NCI-H128 (cell line): ENCODE results near the gene PRODH2.

Source experiments
- DNase-seq: peaks from one replicate; lab custom pipeline; 2025; ENCODE audit not compliant: unreplicated experiment; lab: John Stamatoyannopoulos, UW

Gene PRODH2, protein sequence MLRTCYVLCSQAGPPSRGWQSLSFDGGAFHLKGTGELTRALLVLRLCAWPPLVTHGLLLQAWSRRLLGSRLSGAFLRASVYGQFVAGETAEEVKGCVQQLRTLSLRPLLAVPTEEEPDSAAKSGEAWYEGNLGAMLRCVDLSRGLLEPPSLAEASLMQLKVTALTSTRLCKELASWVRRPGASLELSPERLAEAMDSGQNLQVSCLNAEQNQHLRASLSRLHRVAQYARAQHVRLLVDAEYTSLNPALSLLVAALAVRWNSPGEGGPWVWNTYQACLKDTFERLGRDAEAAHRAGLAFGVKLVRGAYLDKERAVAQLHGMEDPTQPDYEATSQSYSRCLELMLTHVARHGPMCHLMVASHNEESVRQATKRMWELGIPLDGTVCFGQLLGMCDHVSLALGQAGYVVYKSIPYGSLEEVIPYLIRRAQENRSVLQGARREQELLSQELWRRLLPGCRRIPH

GRCh38 chr19:35812220-35813042, at the start of gene PRODH2:
PRODH2 (minus strand) TSS chr19:35812845; CDS start chr19:35812805, 40 bp downstream.
- no peak for DNase-seq

DNA sequence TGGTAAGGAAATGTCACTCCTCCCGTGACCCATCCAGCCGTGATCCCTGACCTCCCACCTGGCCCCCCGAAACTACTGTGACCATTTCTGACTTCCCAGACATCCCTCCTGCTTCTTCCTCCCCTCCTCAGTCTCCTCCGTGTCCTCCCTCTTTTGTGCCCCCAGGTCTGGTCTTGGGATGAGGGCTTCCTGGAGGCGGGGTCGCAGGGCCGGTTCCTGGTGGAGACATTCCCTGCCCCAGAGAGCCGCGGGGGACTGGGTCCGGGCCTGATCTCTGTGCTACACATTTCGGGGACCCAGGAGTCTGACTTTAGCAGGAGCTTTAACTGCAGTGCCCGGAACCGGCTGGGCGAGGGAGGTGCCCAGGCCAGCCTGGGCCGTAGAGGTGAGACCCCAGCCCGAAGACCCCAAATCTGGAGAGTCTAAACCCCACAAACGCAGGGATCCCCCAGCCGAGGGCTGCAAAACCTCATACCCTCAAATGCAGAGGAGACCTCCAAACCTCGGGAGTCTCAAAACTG, 49.1 kb upstream of the PRODH2 start:
- no peak for DNase-seq

DNA sequence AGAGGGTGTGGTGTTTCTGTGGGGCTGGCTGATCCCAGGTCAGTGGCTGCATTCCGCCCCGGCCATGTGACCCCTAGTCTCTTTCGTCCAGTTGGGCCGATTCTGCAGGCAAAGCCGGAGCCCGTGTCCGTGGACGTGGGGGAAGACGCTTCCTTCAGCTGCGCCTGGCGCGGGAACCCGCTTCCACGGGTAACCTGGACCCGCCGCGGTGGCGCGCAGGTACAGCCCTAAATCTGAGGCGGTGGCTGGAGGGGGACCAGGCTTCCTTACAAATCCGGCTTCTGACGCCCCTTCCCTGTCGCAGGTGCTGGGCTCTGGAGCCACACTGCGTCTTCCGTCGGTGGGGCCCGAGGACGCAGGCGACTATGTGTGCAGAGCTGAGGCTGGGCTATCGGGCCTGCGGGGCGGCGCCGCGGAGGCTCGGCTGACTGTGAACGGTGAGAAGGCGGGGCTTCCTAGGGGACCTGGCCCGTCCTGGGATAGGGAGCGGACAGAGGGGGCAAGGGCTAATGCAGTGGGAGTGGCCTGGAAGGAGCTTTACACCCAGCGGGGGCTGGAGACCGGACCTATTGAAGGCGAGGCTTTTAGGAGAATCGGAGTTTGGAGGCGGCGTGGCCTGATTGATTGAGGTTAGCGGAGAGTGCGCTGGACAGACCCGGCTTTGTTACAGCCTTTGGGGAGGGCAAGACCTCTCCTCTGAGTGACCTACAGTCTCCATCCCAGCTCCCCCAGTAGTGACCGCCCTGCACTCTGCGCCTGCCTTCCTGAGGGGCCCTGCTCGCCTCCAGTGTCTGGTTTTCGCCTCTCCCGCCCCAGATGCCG, 48.4 kb upstream of the PRODH2 start:
- no peak for DNase-seq

DNA sequence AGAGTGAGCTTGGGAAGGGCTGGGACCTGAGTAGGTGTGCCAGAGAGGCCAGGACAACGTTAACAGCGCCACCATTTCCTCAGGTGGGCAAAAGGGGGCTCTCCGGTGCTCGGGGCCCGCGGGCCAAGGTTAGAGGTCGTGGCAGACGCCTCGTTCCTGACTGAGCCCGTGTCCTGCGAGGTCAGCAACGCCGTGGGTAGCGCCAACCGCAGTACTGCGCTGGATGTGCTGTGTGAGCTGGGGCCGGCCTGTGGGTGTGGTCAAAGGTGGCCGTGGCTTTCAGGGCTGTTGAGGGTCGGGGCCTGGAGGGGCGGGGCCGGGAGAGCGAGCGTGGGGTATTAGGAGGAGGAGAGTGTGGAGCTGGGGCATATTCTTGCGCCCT, 47.8 kb upstream of the PRODH2 start:
- DNase-seq: no peak

- no peak for DNase-seq
These were observed 46.8 kb upstream of the PRODH2 start for GRCh38 chr19:35859414-35859813.

DNA sequence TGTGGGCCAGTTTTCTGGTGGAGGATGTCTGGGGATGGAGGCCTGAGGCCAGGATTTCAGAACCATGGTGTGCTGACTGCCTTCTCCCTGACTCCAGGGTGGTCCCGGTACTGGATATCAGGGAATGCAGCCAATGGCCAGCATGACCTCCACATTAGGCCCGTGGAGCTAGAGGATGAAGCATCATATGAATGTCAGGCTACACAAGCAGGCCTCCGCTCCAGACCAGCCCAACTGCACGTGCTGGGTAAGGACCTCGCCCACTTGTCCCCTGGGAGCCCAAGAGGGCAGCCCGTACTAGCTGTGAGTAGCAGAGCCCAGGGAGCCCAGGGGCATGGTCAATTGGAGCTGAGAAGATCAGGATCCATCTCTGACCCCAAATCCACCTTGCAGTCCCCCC, 45.7 kb upstream of the PRODH2 start:
- DNase-seq: no peak

- no peak for DNase-seq
These were observed 44.0 kb upstream of the PRODH2 start, which contains the start of gene KIRREL2 for GRCh38 chr19:35856546-35857149. KIRREL2 (plus strand) TSS chr19:35856911; CDS start chr19:35857120, 209 bp downstream.

DNA sequence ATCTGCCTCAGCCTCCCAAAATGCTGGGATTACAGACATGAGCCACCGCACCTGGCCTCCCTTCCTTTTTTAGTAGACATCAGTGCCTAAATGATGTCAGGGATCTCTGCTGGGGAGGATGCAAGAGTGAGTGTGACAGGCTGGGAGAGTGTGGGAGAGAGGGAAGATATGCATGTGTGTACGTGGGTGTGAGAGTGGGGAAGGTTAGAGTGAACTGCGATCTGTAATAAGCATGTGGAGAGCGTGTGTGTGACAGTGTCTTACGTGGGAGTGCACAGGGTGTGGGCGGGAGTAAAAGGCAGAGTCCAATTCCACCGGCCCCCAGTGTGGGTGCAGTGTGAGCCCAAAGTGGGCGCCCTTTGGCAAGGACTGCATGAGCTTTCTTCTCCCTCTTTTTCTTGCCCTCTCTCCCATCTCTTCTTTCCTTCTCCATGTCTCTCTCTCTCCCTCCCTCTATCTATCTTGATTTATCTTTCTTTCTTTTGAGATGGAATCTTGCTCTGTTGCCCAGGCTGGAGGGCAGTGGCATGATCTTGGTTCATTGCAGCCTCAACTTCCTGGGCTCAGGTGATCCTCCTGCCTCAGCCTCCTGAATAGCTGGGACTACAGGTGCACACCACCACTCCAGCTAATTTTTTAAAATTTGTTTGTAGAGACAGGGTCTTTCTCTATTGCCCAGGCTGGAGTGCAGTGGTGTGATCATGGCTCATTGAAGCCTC, 40.6 kb upstream of the PRODH2 start:
- DNase-seq: no peak

DNA sequence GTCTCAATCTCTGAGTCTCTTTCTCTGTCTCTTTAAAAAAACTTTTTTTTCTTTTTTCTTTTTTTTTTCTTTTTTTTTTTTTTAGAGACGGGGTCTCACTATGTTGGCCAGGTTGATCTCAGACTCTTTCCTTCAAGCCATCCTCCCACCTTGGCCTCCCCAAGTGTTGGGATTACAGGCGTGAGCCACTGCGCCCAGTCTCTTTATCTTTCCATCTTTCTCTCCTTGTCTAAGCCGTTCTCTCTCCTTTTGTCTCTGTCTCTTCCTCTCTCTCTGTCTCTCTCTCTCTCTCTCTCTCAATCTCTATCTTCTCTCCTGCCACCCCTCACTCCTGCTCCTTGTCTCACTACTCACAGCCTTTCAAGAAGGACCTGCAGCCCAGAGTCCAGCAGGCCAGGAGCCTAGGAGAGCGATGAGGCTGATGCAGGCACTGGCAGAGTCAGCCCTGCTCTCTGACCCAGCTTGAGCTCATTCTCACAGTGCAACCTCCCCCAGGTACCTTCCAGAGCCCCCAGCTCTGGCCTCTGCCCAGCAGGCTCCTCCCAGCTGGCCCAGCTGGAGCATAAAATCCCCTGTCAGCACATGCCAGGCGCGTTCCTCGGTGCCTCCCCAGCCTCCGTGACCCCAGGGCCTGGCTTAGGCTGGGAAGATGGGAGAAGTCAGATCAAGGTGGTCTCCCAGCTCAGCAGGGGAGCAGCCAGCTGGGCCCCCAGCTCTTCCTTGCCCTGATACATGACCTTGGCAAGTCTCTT, 39.6 kb upstream of the PRODH2 start, which contains the start of gene NPHS1:
TSS of gene NPHS1 (minus strand) at position 476 of the 752 bp plus-strand sequence. CDS start 667 bp downstream, outside the sequence.
- DNase-seq: no peak

DNA sequence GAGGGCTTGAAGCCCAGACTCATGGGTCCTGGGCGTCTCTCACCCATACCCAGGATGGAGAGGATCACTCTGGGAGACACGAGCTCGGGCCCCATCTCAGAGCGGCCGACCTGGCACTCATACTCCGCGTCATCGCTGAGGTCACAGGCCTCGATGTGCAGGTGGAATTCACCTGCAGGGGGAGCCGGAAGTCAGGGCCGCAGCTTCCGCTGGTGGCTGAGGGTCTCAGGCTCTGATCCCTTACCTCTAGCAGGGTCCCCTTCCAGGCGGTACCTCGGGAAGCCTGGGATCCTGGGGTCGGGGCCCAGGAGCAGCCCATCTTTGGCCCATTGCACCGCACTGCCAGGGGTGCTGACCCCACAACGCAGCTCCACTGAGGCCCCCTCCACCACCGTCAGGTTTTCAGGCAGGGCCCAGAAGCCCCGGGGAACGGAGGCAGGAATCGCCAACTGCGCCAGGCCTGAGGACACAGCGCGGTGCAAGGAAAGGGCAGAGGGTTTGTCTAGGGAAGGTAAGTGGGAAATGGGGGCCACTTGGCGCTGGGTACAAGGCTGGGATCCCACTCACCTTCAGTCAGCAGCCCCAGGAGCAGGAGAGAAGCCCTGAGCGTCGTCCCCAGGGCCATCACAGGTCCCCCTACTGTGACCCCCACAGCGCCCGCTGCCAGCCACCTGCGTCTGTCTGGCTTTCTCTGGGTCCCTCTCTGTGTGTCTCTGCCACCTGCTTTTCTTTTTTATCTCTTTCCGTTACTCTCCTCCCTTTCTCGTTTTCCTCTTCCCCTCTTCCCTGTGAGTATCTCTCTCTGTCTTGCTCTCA, 38.8 kb upstream of the PRODH2 start:
- DNase-seq: no peak

- no peak for DNase-seq
These were observed 36.4 kb upstream of the PRODH2 start for GRCh38 chr19:35848919-35849505.

DNA sequence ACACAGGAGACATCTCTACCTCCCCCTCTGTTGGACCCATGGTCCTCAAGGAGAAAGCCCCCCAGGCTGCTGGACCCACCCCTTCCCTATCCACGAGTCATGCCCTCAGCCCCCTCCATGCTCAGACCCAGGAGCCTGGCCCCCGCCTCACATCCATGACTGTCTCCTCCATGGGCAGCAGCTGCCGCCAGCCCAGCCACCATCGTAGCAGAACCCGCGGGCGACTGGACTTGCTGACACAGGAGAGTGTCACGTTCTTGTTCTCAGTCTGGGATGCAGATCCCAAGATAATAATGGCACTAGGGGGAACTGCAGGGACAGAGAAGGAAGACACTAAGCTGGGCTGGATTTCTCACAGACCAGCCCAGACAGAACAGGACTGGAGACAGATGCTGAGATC, 35.8 kb upstream of the PRODH2 start:
- DNase-seq: no peak

- no peak for DNase-seq
These were observed 35.3 kb upstream of the PRODH2 start for GRCh38 chr19:35847911-35848310.

DNA sequence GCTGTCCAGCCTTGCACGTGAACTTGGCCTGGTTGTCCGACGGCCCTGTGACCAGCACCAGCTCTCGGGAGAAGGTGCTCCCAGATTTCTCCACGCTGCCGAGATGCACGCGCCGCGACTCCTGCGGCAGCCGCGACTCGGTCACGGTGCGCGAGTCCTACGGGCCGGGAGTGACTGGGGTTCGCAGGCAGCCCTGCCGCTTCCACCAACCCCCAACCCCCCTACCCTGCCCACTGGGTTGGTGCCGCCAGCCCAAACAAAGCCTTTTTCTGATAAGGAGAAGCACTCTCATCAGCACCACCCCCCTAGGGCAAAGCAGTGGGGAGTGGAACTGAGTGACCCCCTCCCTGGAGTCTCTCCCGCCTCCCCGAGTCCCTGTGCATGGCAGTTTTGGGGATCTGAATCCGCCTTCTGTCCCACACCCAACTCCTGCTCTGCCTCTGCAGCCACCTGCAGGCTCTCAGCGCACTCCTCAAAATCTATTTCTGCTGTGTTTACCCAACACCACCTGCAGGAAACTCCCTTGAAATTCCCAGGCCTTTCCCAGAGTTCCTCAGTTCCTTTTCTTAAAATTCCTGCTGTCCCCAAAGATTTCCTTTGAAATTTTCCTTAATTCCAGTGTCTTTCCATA, 33.5 kb upstream of the PRODH2 start:
- DNase-seq: no peak

DNA sequence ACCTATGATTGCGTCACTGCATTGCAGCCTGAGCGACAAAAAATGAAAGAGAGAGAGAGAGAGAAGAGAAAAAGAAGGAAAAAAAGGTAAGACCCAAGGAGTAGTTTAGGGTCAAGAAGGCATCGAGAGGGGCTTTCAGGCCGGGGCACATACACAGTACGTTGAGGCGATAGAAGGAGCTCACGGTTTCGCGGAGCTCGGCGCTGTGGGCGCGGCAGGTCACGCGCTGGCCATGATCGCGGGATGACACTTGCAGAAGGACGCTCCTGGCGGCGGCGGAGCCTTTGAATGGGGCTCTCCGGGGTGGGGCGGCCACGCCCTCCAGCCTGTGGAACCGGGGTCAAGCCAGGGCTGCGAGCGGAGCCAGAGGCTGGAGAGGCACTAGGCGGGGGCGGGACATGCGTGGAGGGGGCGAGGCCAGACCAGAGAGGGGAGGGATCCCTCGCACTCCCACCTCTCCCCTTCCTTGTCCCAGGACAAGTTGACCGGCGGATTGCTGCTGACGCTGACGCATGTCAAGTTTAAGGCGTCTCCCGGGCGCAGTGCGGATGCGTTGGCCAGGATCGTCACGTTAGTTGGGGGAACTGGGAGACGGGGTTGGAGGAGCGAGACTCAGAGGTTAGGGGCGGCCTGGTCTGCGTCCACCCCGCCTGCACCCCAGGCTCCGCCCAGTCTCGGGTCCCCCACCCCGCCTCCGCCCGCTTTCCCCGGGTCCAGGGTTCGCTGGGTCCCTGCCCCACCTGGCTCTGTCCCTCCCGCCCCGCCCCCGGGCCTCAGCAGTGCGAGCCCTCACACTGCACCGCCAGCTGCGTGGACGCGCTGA, 32.8 kb upstream of the PRODH2 start:
- no peak for DNase-seq

DNA sequence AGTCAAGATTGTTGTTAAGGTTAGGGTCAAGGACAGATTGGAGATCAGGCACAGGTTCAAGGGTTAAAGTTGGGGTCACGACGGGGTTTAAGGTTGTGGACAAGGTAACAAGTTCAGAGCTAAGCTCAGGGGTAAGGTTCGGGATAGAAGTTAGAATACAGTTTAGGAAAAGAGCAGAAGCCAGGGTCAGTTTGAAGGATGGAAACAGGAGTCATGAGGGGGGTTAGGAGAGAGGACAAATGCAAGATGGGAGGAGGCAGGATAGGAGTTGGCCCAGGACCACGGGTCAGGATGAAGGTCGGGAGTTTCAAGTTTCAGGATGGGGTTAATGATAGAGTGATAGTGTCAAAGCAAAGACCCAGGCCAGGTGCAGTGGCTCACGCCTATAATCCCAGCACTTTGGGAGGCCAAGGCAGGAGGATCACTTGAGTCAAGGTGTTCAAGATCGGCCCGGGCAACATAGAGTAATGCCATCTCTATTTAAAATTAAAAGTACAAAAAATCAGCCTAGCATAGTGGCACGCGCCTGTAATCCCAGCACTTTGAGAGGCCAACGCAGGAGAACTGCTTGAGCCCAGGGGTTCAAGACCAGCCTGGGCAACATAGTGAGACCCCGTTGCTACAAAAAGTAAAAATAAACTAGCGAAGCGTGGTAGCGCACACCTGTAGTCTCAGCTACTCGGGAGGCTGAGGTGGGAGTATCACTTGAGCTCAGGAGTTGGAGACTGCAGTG, 32.0 kb upstream of the PRODH2 start:
- DNase-seq: no peak
